HFFc6 (cell line): ENCODE data around the gene ANAPC13. TPM values are rescaled to one million over a fixed set of nuclear protein-coding genes. Genes with fewer than 3 reads are reported as not detected.

Experiments used
- DNase-seq: peaks from one replicate; pipeline ENCODE4 v3.0.0-alpha.2; 2018
- H3K27ac Mint-ChIP-seq: 2 replicates; pipeline ENCODE4 v1.8.0; 2020; ENCODE audit warnings: mild to moderate bottlenecking, mixed read lengths
- H3K27me3 Mint-ChIP-seq: 2 replicates; pipeline ENCODE4 v1.8.0; 2021; ENCODE audit warnings: mild to moderate bottlenecking, moderate library complexity, mixed read lengths; ENCODE audit not compliant: insufficient read depth
- H3K36me3 Mint-ChIP-seq: 2 replicates; pipeline ENCODE4 v1.8.0; 2021; ENCODE audit warnings: low read depth, mixed read lengths
- H3K4me1 Mint-ChIP-seq: 2 replicates; pipeline ENCODE4 v1.8.0; 2020; ENCODE audit warnings: low read depth, mixed read lengths
- H3K4me3 Mint-ChIP-seq: 2 replicates; pipeline ENCODE4 v1.8.0; 2020; ENCODE audit warnings: mild to moderate bottlenecking, moderate library complexity, mixed read lengths
- H3K9me3 Mint-ChIP-seq: 2 replicates; pipeline ENCODE4 v1.8.0; 2020; ENCODE audit warnings: mild to moderate bottlenecking, mixed read lengths
- CTCF ChIP-seq: fragments of 200-600 bp; sonication (generic); IDR thresholded peaks from 2 replicates; pipeline ENCODE4 v1.5.0; 2021; ENCODE audit warnings: antibody characterized with exemption, mild to moderate bottlenecking
- total RNA-seq, 6 experiments: library from RNA; stranded (reverse); fragmentation: NEBNext Ultra II Directional; extraction: Animal tissue kit (Norgen Biotek cat#: 25700); gene quantifications; 2 replicates in 1 of 6; 3 replicates in 5 of 6; pipeline ENCODE4 v1.2.3, GENCODE V29; 2021

ANAPC13 gene
- total RNA-seq, 6 experiments from 2014 or later: 123 to 152 (median 137) TPM

GRCh38 chr3:134485075-134485717, 589 bp downstream of the ANAPC13 start:
- peaks cover 87% of the 10 kb centered on the region for H3K4me1 Mint-ChIP-seq
- no peak for TF ChIP-seq CTCF

GRCh38 chr3:134483195-134483900, 2.4 kb downstream of the ANAPC13 start:
- H3K4me1 Mint-ChIP-seq: peaks cover 85% of the 10 kb centered on the region
- TF ChIP-seq CTCF: no peak
- peaks cover 53% of the 10 kb centered on the region for H3K36me3 Mint-ChIP-seq
- peak overlapping the region; percentile 92 for H3K4me3 Mint-ChIP-seq
- DNase-seq: peak; percentile 86
- peaks cover 6% of the 10 kb centered on the region; the same call in 1 of the 2 replicates for H3K27me3 Mint-ChIP-seq
- H3K27ac Mint-ChIP-seq: peak overlapping the region; percentile 99
- H3K9me3 Mint-ChIP-seq: peaks cover 6% of the 10 kb centered on the region; the same call in 1 of the 2 replicates

More at GRCh38 chr3:134485075-134485717, 589 bp downstream of the ANAPC13 start:
- Mint-ChIP-seq H3K27ac (peak overlapping the region; percentile 99), H3K27me3 (peaks cover 6% of the 10 kb centered on the region; the same call in 1 of the 2 replicates), H3K9me3 (peaks cover 7% of the 10 kb centered on the region; the same call in 1 of the 2 replicates), H3K4me3 (peak overlapping the region; percentile 92), H3K36me3 (peaks cover 49% of the 10 kb centered on the region)
- no peak for DNase-seq

- TF ChIP-seq CTCF: no peak
- H3K27me3 Mint-ChIP-seq: peaks cover 6% of the 10 kb centered on the region; the same call in 1 of the 2 replicates
- H3K9me3 Mint-ChIP-seq: peaks cover 3% of the 10 kb centered on the region; the same call in 1 of the 2 replicates
- peak overlapping the region; percentile 99 for H3K27ac Mint-ChIP-seq
- H3K4me1 Mint-ChIP-seq: peaks cover 85% of the 10 kb centered on the region
- peak overlapping the region; percentile 92 for H3K4me3 Mint-ChIP-seq
- DNase-seq: no peak
- H3K36me3 Mint-ChIP-seq: peaks cover 49% of the 10 kb centered on the region
Measured at GRCh38 chr3:134482622-134483021, 3.2 kb downstream of the ANAPC13 start.

GRCh38 chr3:134481166-134481565, 4.6 kb downstream of the ANAPC13 start:
- Mint-ChIP-seq H3K27me3 (peaks cover 6% of the 10 kb centered on the region; the same call in 1 of the 2 replicates), H3K4me1 (peaks cover 88% of the 10 kb centered on the region)
- DNase-seq: no peak

More at GRCh38 chr3:134481166-134481565, 4.6 kb downstream of the ANAPC13 start:
- peaks cover 55% of the 10 kb centered on the region for H3K36me3 Mint-ChIP-seq
- peak overlapping the region; percentile 26; the same call in 1 of the 2 replicates for H3K4me3 Mint-ChIP-seq
- H3K27ac Mint-ChIP-seq: peak overlapping the region; percentile 99
- TF ChIP-seq CTCF: peak; percentile 23; the same call in 1 of the 2 replicates
- peaks cover 3% of the 10 kb centered on the region; the same call in 1 of the 2 replicates for H3K9me3 Mint-ChIP-seq
